A549 (cell line): Measurements from ENCODE around the gene MRM3. TPM values are rescaled to one million over a fixed set of nuclear protein-coding genes. Genes with fewer than 3 reads are reported as not detected.

Experiments used
- ATAC-seq, 2 experiments: fragments of 200-7000 bp in 1 of 2; fragments of >200 bp in 1 of 2; cut with Nextera tagmentation in 1 of 2; cut with Tn5 transposase in 1 of 2; 3 replicates each; pipeline versions ENCODE4 v1.8.0 to v1.9.1; 2018 to 2020; ENCODE audit warnings: mild to moderate bottlenecking in 1 of 2, moderate library complexity in 1 of 2
- CTCF ChIA-PET: fragments of 300-600 bp; sonication (Branson Sonifier 250); formaldehyde crosslinking; extraction: SDS; loops from one replicate; lab custom pipeline; 2021; ENCODE audit warnings: antibody characterized with exemption, inconsistent platforms; lab: Yijun Ruan, JAX
- POLR2A ChIA-PET: fragments of 350-600 bp; formaldehyde crosslinking; extraction: SDS; loops from one replicate; lab custom pipeline; 2021; ENCODE audit warnings: antibody characterized with exemption, inconsistent platforms; lab: Yijun Ruan, JAX
- DNase-seq, 2 experiments: peaks; one replicate each; pipeline versions ENCODE4 v3.0.0 to v3.0.0-alpha.2; 2011 to 2016; ENCODE audit warnings: low read depth in 1 of 2, low spot score in 1 of 2
- FAIRE-seq: peaks from 2 replicates; lab custom pipeline; 2011; peaks lifted over from hg19 to GRCh38; lab: Jason Lieb, UNC
- H3K27ac ChIP-seq, 2 experiments: fragments of >200 bp; sonication (Bioruptor Twin); formaldehyde crosslinking; 3 replicates each; pipeline ENCODE4 v1.5.1; 2016 to 2017
- H3K4me1 ChIP-seq: fragments of >200 bp; sonication (Bioruptor Twin); formaldehyde crosslinking; 3 replicates; pipeline ENCODE4 v1.6.1; 2016
- H3K4me2 ChIP-seq: fragments of >200 bp; sonication (Bioruptor Twin); formaldehyde crosslinking; 3 replicates; pipeline ENCODE4 v1.6.1; 2016
- H3K4me3 ChIP-seq: fragments of >200 bp; sonication (Bioruptor Twin); formaldehyde crosslinking; 3 replicates; pipeline ENCODE4 v1.5.1; 2016
- H3K9me3 ChIP-seq: fragments of >200 bp; sonication (Bioruptor Twin); formaldehyde crosslinking; 3 replicates; pipeline ENCODE4 v1.6.1; 2016
- BHLHE40 ChIP-seq: IDR thresholded peaks from 2 replicates; pipeline ENCODE4 v1.6.1; 2012; ENCODE audit warnings: low read depth, low read length, inconsistent platforms
- CBX2 ChIP-seq: fragments of 200-600 bp; sonication (generic); IDR thresholded peaks from 2 replicates; pipeline ENCODE4 v1.6.1; 2016; ENCODE audit warnings: low read depth, mild to moderate bottlenecking, borderline replicate concordance
- CHD2 ChIP-seq: fragments of 150-350 bp; IDR thresholded peaks from 2 replicates; pipeline ENCODE4 v1.6.1; 2014; ENCODE audit warnings: low read length; ENCODE audit not compliant: partially characterized antibody
- EHF ChIP-seq: fragments of 250-450 bp; sonication (Bioruptor Pico); IDR thresholded peaks from 2 replicates; pipeline ENCODE4 v1.5.0; 2020; ENCODE audit warnings: mild to moderate bottlenecking
- GATA3 ChIP-seq: IDR thresholded peaks from 2 replicates; pipeline ENCODE4 v1.6.1; 2012; ENCODE audit warnings: borderline replicate concordance
- HDAC2 ChIP-seq: fragments of 200-600 bp; sonication (generic); IDR thresholded peaks from 2 replicates; pipeline ENCODE4 v1.6.1; 2016
- HOXB13 ChIP-seq: fragments of 250-450 bp; sonication (Bioruptor Pico); IDR thresholded peaks from 2 replicates; pipeline ENCODE4 v1.5.0; 2020; ENCODE audit warnings: low read depth, mild to moderate bottlenecking, moderate library complexity
- JUN ChIP-seq, 2 experiments: fragments of >200 bp; sonication (Bioruptor Twin); formaldehyde crosslinking; IDR thresholded peaks; 2 replicates in 1 of 2; 3 replicates in 1 of 2; pipeline ENCODE4 v1.6.1; 2016 to 2017
- JUNB ChIP-seq: fragments of >200 bp; sonication (Bioruptor Twin); formaldehyde crosslinking; IDR thresholded peaks from 2 replicates; pipeline ENCODE4 v1.6.1; 2016
- MAZ ChIP-seq: fragments of 150-350 bp; IDR thresholded peaks from 2 replicates; pipeline ENCODE4 v1.6.1; 2014; ENCODE audit warnings: antibody characterized with exemption, low read depth, low read length, borderline replicate concordance
- MYC ChIP-seq: IDR thresholded peaks from 2 replicates; pipeline ENCODE4 v1.6.1; 2012; ENCODE audit warnings: mild to moderate bottlenecking, inconsistent platforms, low read length, improper control_type of control experiment, borderline replicate concordance
- NPAS2 ChIP-seq: fragments of 250-450 bp; sonication (Bioruptor Pico); IDR thresholded peaks from 2 replicates; pipeline ENCODE4 v1.8.0; 2022; ENCODE audit warnings: mild to moderate bottlenecking, moderate library complexity, borderline replicate concordance
- NR3C1 ChIP-seq: fragments of >200 bp; sonication (Bioruptor Twin); formaldehyde crosslinking; IDR thresholded peaks from 3 replicates; pipeline ENCODE4 v1.6.1; 2017
- PBX3 ChIP-seq: IDR thresholded peaks from 2 replicates; pipeline ENCODE4 v1.6.1; 2012
- PHF8 ChIP-seq: fragments of 200-600 bp; sonication (generic); IDR thresholded peaks from 2 replicates; pipeline ENCODE4 v1.6.1; 2016; ENCODE audit warnings: low read depth, mild to moderate bottlenecking, antibody characterized with exemption, moderate library complexity, borderline replicate concordance
- POLR2A ChIP-seq: IDR thresholded peaks from 2 replicates; pipeline ENCODE4 v1.6.1; 2012; ENCODE audit warnings: mild to moderate bottlenecking, low read length
- POLR2AphosphoS2 ChIP-seq: conservative IDR thresholded peaks from 2 replicates; pipeline ENCODE4 v1.6.1; 2012; ENCODE audit warnings: low read length, improper control_type of control experiment, inconsistent platforms
- RAD21 ChIP-seq, 2 experiments: fragments of >200 bp in 1 of 2; sonication (Bioruptor Twin) in 1 of 2; formaldehyde crosslinking in 1 of 2; IDR thresholded peaks in 1 of 2; conservative IDR thresholded peaks in 1 of 2; 2 replicates in 1 of 2; 3 replicates in 1 of 2; pipeline ENCODE4 v1.6.1; 2012 to 2018; ENCODE audit warnings: inconsistent platforms in 1 of 2
- RCOR1 ChIP-seq: fragments of 150-350 bp; IDR thresholded peaks from 2 replicates; pipeline ENCODE4 v1.6.1; 2014; ENCODE audit warnings: antibody characterized with exemption, low read length, low read depth
- RNF2 ChIP-seq: fragments of 200-600 bp; sonication (generic); IDR thresholded peaks from 2 replicates; pipeline ENCODE4 v1.6.1; 2016; ENCODE audit warnings: low read depth, mild to moderate bottlenecking, antibody characterized with exemption, moderate library complexity, borderline replicate concordance
- SMC3 ChIP-seq: fragments of >200 bp; sonication (Bioruptor Twin); formaldehyde crosslinking; IDR thresholded peaks from 3 replicates; pipeline ENCODE4 v1.6.1; 2018; ENCODE audit warnings: inconsistent platforms
- ZFP36 ChIP-seq: fragments of 450-650 bp; IDR thresholded peaks from 2 replicates; pipeline ENCODE4 v1.6.1; 2014; ENCODE audit warnings: borderline replicate concordance; ENCODE audit not compliant: partially characterized antibody
- ZSCAN20 ChIP-seq: fragments of 250-450 bp; sonication (Bioruptor Pico); IDR thresholded peaks from 2 replicates; pipeline ENCODE4 v1.8.0; 2022; ENCODE audit warnings: mild to moderate bottlenecking, moderate library complexity
- WGBS: methylation state at CpG from one replicate; pipeline ENCODE4 v1.1.6; 2017; ENCODE audit errors: missing lambda C conversion rate; 5-methylcytosine and 5-hydroxymethylcytosine counted together
- polyA plus RNA-seq, 4 experiments: library from polyadenylated mRNA; depleted of rRNA in 3 of 4; stranded (reverse); fragments of >200 nt; fragmentation: RNase III in 1 of 4; extraction: RNeasy Plus Mini Kit Qiagen cat#74134 plus additional on column Dnase treatment in 1 of 4; gene quantifications; 2 replicates in 3 of 4; 3 replicates in 1 of 4; pipeline ENCODE4 v1.2.3, GENCODE V29; 2011 to 2017

The MRM3 gene
- polyA plus RNA-seq, 2 of the 4 experiments (the other 2 are of a cell fraction), result 38.8 to 47.1 TPM

GRCh38 chr17:773467-774312, 8.5 kb upstream of the MRM3 start:
- no peaks in the 10 kb centered on the region for H3K9me3 ChIP-seq
- no peak overlapping the region for H3K4me3 ChIP-seq
- CTCF ChIA-PET, result interaction anchor here (0.6 to 2.6 kb wide), 4 partner anchors 13 to 207 kb away, joined by 3 to 11 read pairs (median 5); no protein-coding TSS in a partner anchor
- no peak overlapping the region for H3K4me2 ChIP-seq
- POLR2A ChIA-PET, result no interaction called here
- H3K27ac ChIP-seq, result no peak overlapping the region
- TF ChIP-seq GATA3 (no peak), JUN (IDR thresholded peaks at IDR 0.05) (no peak), SMC3 (no peak), EHF (no peak), PBX3 (no peak)
- H3K4me1 ChIP-seq, result no peaks in the 10 kb centered on the region
- 92% methylated on average over 14 of the region's 14 CpGs for WGBS
- ATAC-seq (no peak), FAIRE-seq (no peak), DNase-seq (no peak)

- Histone ChIP-seq H3K9me3 (no peaks in the 10 kb centered on the region), H3K4me1 (no peaks in the 10 kb centered on the region), H3K4me3 (no peak overlapping the region)
- CTCF ChIA-PET, result interaction anchor here (1.5 to 2.6 kb wide), 4 partner anchors 13 to 222 kb away, joined by 5 to 11 read pairs (median 6); partner anchors contain the start of gene TIMM22
- no peak for TF ChIP-seq PHF8
- TF ChIP-seq HDAC2, result no peak
- TF ChIP-seq RAD21 (conservative IDR thresholded peaks at IDR 0.05 in 1 of 2, IDR thresholded peaks at IDR 0.05 in 1 of 2), result no peak
- no peak for TF ChIP-seq RNF2
- no peak for TF ChIP-seq ZFP36
- no peak for TF ChIP-seq ZSCAN20 (CRISPR knock-in tag)
- no peak for TF ChIP-seq BHLHE40
- no peak for TF ChIP-seq RCOR1
- TF ChIP-seq CHD2, result no peak
- TF ChIP-seq, all 56 proteins: peak for 0
- DNase-seq, result no peak
- 90% methylated on average over 5 of the region's 5 CpGs for WGBS
- no peak for ATAC-seq
- POLR2A ChIA-PET, result no interaction called here
- no peak overlapping the region for H3K27ac ChIP-seq
- FAIRE-seq, result no peak
- H3K4me2 ChIP-seq, result no peak overlapping the region
Observed at GRCh38 chr17:774313-774584, 7.9 kb upstream of the MRM3 start.

DNA sequence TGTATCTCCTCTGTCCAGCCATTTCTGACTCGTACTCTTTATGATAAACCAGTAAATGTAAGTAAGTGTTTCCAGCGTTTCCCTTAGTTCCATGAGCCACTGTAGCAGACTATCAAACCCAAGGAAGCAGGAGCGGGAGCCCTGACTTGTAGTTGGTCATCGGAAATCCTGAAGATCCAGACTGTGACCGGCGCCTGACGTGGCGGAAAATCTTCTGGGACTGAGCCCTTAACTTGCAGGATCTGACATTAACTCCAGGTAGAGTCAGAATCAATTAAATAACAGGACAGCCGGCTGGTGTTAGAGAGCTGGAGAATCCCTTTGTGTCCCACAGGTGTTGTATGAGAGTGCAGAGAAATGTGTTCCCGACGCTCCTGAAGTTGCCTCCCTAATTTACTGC, 4.1 kb upstream of the MRM3 start:
- Histone ChIP-seq H3K4me1 (peaks cover 8% of the 10 kb centered on the region), H3K4me2 (no peak overlapping the region), H3K27ac (no peak overlapping the region), H3K9me3 (no peaks in the 10 kb centered on the region), H3K4me3 (no peak overlapping the region)
- TF ChIP-seq MAZ (no peak), NR3C1 (no peak), JUNB (no peak), POLR2AphosphoS2 (no peak), HOXB13 (CRISPR knock-in tag) (no peak), MYC (no peak), POLR2A (no peak), CBX2 (no peak), NPAS2 (CRISPR knock-in tag) (no peak)
- ATAC-seq (no peak), FAIRE-seq (no peak), DNase-seq (no peak)
- WGBS, result 97% methylated on average over 11 of the region's 11 CpGs
- ChIA-PET CTCF (interaction anchor here (0.7 to 7.3 kb wide), 10 partner anchors 9 to 219 kb away, joined by 3 to 52 read pairs (median 3); partner anchors contain the start of genes NXN and TIMM22), POLR2A (no interaction called here)
